Esophagus (tissue), 2 donors: ENCODE measurements around the gene ZNF423. TPM values are rescaled to one million over a fixed set of nuclear protein-coding genes. Genes with fewer than 3 reads are reported as not detected.

ENCODE experiments used
- H3K27ac ChIP-seq, 2 donors: one replicate each; pipeline ENCODE4 v1.5.1; 2013; ENCODE audit warnings: low read depth in 2 of 2, mild to moderate bottlenecking in 2 of 2, inconsistent platforms in 1 of 2, low read length in 1 of 2, moderate library complexity in 1 of 2
- H3K27me3 ChIP-seq, 2 donors: one replicate each; pipeline ENCODE4 v1.6.1; 2013; ENCODE audit warnings: low read length in 2 of 2, control low read depth in 1 of 2, mild to moderate bottlenecking in 1 of 2; ENCODE audit not compliant: insufficient read depth in 2 of 2, control insufficient read depth in 1 of 2
- H3K36me3 ChIP-seq, 2 donors: one replicate each; pipeline ENCODE4 v1.6.1; 2013; ENCODE audit warnings: low read length in 1 of 2; ENCODE audit not compliant: control insufficient read depth in 2 of 2, insufficient read depth in 2 of 2
- H3K4me1 ChIP-seq, 2 donors: one replicate each; pipeline ENCODE4 v1.6.1; 2013; ENCODE audit warnings: low read length in 1 of 2; ENCODE audit not compliant: control insufficient read depth in 2 of 2, insufficient read depth in 2 of 2
- H3K4me3 ChIP-seq, 2 donors: one replicate each; pipeline ENCODE4 v1.5.1; 2013; ENCODE audit warnings: low read length in 2 of 2, mild to moderate bottlenecking in 2 of 2, low read depth in 1 of 2, moderate library complexity in 1 of 2
- H3K9me3 ChIP-seq, 2 donors: one replicate each; pipeline ENCODE4 v1.6.1; 2013; ENCODE audit warnings: mild to moderate bottlenecking in 2 of 2, low read depth in 1 of 2, low read length in 1 of 2, moderate library complexity in 1 of 2; ENCODE audit not compliant: control insufficient read depth in 2 of 2, insufficient read depth in 1 of 2
- WGBS, 2 donors: extraction: QIAGEN DNeasy Blood & Tissue Kit; methylation state at CpG; one replicate each; pipeline ENCODE4 v1.1.7; 2013; 5-methylcytosine and 5-hydroxymethylcytosine counted together
- polyA plus RNA-seq, 2 donors: library from polyadenylated mRNA; stranded (reverse); fragments of 200-250 nt; gene quantifications; one replicate each; pipeline ENCODE4 v1.2.3, GENCODE V29; 2013
- donor health status: healthy with polysubstance abuse.
- donor health status: Bipolar disorder and iron deficiency.

The ZNF423 gene
- polyA plus RNA-seq, 2 donors: 0.53 to 0.67 TPM

GRCh38 chr16:49617710-49618330, 238.1 kb downstream of the ZNF423 start:
- Histone ChIP-seq H3K9me3 (no peaks in the 10 kb centered on the region), H3K4me1 (no peaks in the 10 kb centered on the region), H3K4me3 (no peak overlapping the region), H3K27ac (no peak overlapping the region), H3K27me3 (no peaks in the 10 kb centered on the region), H3K36me3 (no peaks in the 10 kb centered on the region)
- 86 to 91% methylated on average over 6 of the region's 6 CpGs for WGBS, 2 donors

GRCh38 chr16:49617016-49617629, 238.8 kb downstream of the ZNF423 start:
- Histone ChIP-seq H3K9me3 (no peaks in the 10 kb centered on the region), H3K36me3 (no peaks in the 10 kb centered on the region), H3K27me3 (no peaks in the 10 kb centered on the region), H3K4me1 (no peaks in the 10 kb centered on the region), H3K4me3 (no peak overlapping the region), H3K27ac (no peak overlapping the region)
- 74 to 83% methylated on average over 4 of the region's 4 CpGs for WGBS, 2 donors

GRCh38 chr16:49615576-49615975, 240.3 kb downstream of the ZNF423 start:
- Histone ChIP-seq H3K27me3 (no peaks in the 10 kb centered on the region), H3K27ac (no peak overlapping the region), H3K36me3 (no peaks in the 10 kb centered on the region), H3K4me3 (no peak overlapping the region), H3K9me3 (no peaks in the 10 kb centered on the region), H3K4me1 (no peaks in the 10 kb centered on the region)
- 88 to 90% methylated on average over 8 of the region's 8 CpGs for WGBS, 2 donors

GRCh38 chr16:49610983-49611382, 244.9 kb downstream of the ZNF423 start:
- Histone ChIP-seq H3K27ac (no peak overlapping the region), H3K4me3 (no peak overlapping the region), H3K36me3 (no peaks in the 10 kb centered on the region), H3K9me3 (no peaks in the 10 kb centered on the region), H3K4me1 (no peaks in the 10 kb centered on the region), H3K27me3 (no peaks in the 10 kb centered on the region)
- WGBS, 2 donors: 87 to 96% methylated on average over 3 of the region's 3 CpGs

GRCh38 chr16:49608779-49609178, 247.1 kb downstream of the ZNF423 start:
- H3K9me3 ChIP-seq: no peaks in the 10 kb centered on the region
- no peak overlapping the region for H3K4me3 ChIP-seq
- WGBS, 2 donors: 79% methylated on average over 5 of the region's 5 CpGs
- H3K27me3 ChIP-seq: no peaks in the 10 kb centered on the region
- H3K27ac ChIP-seq: no peak overlapping the region
- no peaks in the 10 kb centered on the region for H3K4me1 ChIP-seq
- H3K36me3 ChIP-seq: no peaks in the 10 kb centered on the region

- H3K4me3 ChIP-seq: no peak overlapping the region
These were observed 247.8 kb downstream of the ZNF423 start for GRCh38 chr16:49608098-49608497.

GRCh38 chr16:49605536-49606254, 250.2 kb downstream of the ZNF423 start:
- H3K4me1 ChIP-seq: peaks cover 0 to 3% of the 10 kb centered on the region in 2 donors
- H3K27me3 ChIP-seq: no peaks in the 10 kb centered on the region
- H3K27ac ChIP-seq: no peak overlapping the region
- 84 to 87% methylated on average over 14 of the region's 14 CpGs for WGBS, 2 donors
- H3K36me3 ChIP-seq: no peaks in the 10 kb centered on the region
- H3K9me3 ChIP-seq: no peaks in the 10 kb centered on the region
- H3K4me3 ChIP-seq: no peak overlapping the region

More at GRCh38 chr16:49608098-49608497, 247.8 kb downstream of the ZNF423 start:
- Histone ChIP-seq H3K4me1 (no peaks in the 10 kb centered on the region), H3K9me3 (no peaks in the 10 kb centered on the region), H3K27ac (no peak overlapping the region), H3K27me3 (no peaks in the 10 kb centered on the region), H3K36me3 (no peaks in the 10 kb centered on the region)
- WGBS, 2 donors: 29 to 31% methylated on average over 5 of the region's 5 CpGs

- Histone ChIP-seq H3K27me3 (no peaks in the 10 kb centered on the region), H3K9me3 (no peaks in the 10 kb centered on the region), H3K36me3 (no peaks in the 10 kb centered on the region), H3K4me3 (no peak overlapping the region), H3K4me1 (peaks cover 0 to 3% of the 10 kb centered on the region in 2 donors), H3K27ac (no peak overlapping the region)
- 86 to 89% methylated on average over 4 of the region's 4 CpGs for WGBS, 2 donors
These were observed 251.3 kb downstream of the ZNF423 start for GRCh38 chr16:49604602-49605001.

GRCh38 chr16:49603956-49604355, 252.0 kb downstream of the ZNF423 start:
- no peak overlapping the region for H3K4me3 ChIP-seq
- no peaks in the 10 kb centered on the region for H3K9me3 ChIP-seq
- peaks cover 0 to 3% of the 10 kb centered on the region in 2 donors for H3K4me1 ChIP-seq
- H3K36me3 ChIP-seq: no peaks in the 10 kb centered on the region
- no peak overlapping the region for H3K27ac ChIP-seq
- 95% methylated on average over 9 of the region's 9 CpGs for WGBS, 2 donors
- H3K27me3 ChIP-seq: no peaks in the 10 kb centered on the region
